Thoracic aorta (tissue), 2 donors: ENCODE data around the gene RIPK4. TPM values are rescaled to one million over a fixed set of nuclear protein-coding genes. Genes with fewer than 3 reads are reported as not detected.

ENCODE experiments used
- ATAC-seq: fragments of 150-250 bp; one replicate; pipeline ENCODE4 v1.8.0; 2017; ENCODE audit warnings: low read depth; ENCODE audit not compliant: insufficient number of reproducible peaks, low FRiP score
- DNase-seq: peaks from one replicate; pipeline ENCODE4 v3.0.0-alpha.2; 2020; ENCODE audit warnings: low spot score
- H3K27ac ChIP-seq, 2 donors: fragments of 200-600 bp; sonication (generic); 1 replicate in 1 of 2; 2 replicates in 1 of 2; pipeline ENCODE4 v1.5.1; 2016; ENCODE audit warnings: mild to moderate bottlenecking in 2 of 2, moderate library complexity in 2 of 2
- H3K27me3 ChIP-seq: fragments of 200-600 bp; sonication (generic); replicated peaks from 2 replicates; pipeline ENCODE4 v1.6.0; 2016; ENCODE audit warnings: mild to moderate bottlenecking; ENCODE audit not compliant: insufficient read depth
- H3K36me3 ChIP-seq: fragments of 200-600 bp; sonication (generic); one replicate; pipeline ENCODE4 v1.5.1; 2016
- H3K4me1 ChIP-seq, 2 donors: fragments of 200-600 bp; sonication (generic); 1 replicate in 1 of 2; 2 replicates in 1 of 2; pipeline versions ENCODE4 v1.5.1 to v1.6.0; 2016; ENCODE audit warnings: low read depth in 2 of 2, mild to moderate bottlenecking in 1 of 2; ENCODE audit not compliant: control insufficient read depth in 1 of 2
- H3K4me3 ChIP-seq: fragments of 200-600 bp; sonication (generic); 2 replicates; pipeline ENCODE4 v1.5.1; 2016; ENCODE audit warnings: mild to moderate bottlenecking
- H3K9me3 ChIP-seq: fragments of 200-600 bp; sonication (generic); 2 replicates; pipeline ENCODE4 v1.5.1; 2016
- total RNA-seq, 2 donors: library from RNA; depleted of rRNA; stranded (reverse); fragments of >200 nt; gene quantifications; one replicate each; pipeline versions ENCODE4 v1.1.0 to v1.2.3, GENCODE V29; 2016
- TF ChIP-seq, protein P1 (sequence below): fragments of 200-600 bp; sonication (generic); IDR thresholded peaks from one replicate; pipeline ENCODE4 v1.5.1; 2019; ENCODE audit warnings: antibody characterized with exemption

Gene RIPK4
- total RNA-seq, 2 donors from 2014 or later: 6.3 to 9.2 TPM

DNA sequence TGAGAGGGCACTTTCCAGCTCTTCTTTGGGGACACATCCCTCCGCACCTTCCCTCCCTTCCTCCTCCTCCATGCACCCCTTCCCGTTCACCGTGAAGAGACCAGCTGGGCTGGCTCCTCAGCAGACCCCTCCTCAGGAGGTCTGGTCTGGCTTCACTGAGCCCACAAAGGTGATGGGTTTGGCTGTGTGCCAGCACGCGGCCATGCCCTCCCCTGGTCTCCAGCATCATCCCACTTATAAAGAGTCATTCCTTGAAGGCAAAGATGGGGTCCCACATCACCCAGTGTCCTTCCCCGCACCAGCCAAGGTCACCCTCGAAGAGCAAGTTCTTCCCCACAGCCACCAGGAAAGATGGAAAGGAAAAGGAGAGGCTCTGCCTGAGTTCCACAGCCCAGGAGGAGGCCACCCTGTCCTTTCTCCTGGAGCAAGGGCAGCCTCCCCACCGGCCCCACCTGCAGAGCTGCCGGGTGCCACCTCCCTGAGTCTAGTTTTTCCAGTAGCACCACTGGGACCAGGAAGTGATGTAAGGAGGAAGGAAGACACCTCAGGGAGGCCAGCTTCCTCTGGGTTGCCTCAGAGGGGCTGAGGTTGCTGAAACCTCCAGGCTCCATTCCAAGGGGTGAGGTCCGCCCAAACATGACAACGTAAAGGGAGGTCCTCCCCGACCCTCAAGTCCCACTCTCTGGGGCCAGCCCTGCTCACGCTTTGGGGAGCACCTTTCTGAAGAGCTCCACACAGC, 32.7 kb downstream of the RIPK4 start:
- DNase-seq (no peak), ATAC-seq (no peak)
- TF ChIP-seq, protein P1, sequence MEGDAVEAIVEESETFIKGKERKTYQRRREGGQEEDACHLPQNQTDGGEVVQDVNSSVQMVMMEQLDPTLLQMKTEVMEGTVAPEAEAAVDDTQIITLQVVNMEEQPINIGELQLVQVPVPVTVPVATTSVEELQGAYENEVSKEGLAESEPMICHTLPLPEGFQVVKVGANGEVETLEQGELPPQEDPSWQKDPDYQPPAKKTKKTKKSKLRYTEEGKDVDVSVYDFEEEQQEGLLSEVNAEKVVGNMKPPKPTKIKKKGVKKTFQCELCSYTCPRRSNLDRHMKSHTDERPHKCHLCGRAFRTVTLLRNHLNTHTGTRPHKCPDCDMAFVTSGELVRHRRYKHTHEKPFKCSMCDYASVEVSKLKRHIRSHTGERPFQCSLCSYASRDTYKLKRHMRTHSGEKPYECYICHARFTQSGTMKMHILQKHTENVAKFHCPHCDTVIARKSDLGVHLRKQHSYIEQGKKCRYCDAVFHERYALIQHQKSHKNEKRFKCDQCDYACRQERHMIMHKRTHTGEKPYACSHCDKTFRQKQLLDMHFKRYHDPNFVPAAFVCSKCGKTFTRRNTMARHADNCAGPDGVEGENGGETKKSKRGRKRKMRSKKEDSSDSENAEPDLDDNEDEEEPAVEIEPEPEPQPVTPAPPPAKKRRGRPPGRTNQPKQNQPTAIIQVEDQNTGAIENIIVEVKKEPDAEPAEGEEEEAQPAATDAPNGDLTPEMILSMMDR: no peak

DNA sequence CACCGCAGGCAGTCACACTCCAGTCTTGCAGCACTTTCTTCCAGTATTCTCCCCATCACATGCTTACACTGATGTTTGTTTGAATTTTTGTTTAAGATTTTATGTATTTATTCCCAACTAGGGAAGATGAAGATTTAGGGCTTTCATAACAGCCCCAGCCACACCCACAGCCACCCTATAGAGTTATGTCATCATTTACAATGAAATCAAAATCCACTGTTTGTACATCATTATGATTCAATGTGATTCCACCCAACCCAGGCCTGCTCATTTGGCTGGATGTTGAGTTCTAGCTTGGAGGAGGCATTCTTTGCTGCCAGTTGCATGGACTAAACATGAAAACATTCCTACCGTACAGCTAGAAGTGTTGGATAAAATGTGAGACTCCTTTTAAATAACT, 35.8 kb downstream of the RIPK4 start:
- DNase-seq (no peak), ATAC-seq (no peak)
- Histone ChIP-seq H3K27ac (no peak overlapping the region), H3K9me3 (no peaks in the 10 kb centered on the region), H3K27me3 (no peaks in the 10 kb centered on the region), H3K4me3 (no peak overlapping the region), H3K36me3 (no peaks in the 10 kb centered on the region), H3K4me1 (peaks cover 17 to 24% of the 10 kb centered on the region in 2 donors)
- TF ChIP-seq, protein P1: no peak

More for the DNA sequence above, 32.7 kb downstream of the RIPK4 start:
- Histone ChIP-seq H3K4me1 (no peaks in the 10 kb centered on the region), H3K27ac (no peak overlapping the region), H3K9me3 (no peaks in the 10 kb centered on the region), H3K4me3 (no peak overlapping the region), H3K27me3 (no peaks in the 10 kb centered on the region), H3K36me3 (peaks cover 4% of the 10 kb centered on the region)

DNA sequence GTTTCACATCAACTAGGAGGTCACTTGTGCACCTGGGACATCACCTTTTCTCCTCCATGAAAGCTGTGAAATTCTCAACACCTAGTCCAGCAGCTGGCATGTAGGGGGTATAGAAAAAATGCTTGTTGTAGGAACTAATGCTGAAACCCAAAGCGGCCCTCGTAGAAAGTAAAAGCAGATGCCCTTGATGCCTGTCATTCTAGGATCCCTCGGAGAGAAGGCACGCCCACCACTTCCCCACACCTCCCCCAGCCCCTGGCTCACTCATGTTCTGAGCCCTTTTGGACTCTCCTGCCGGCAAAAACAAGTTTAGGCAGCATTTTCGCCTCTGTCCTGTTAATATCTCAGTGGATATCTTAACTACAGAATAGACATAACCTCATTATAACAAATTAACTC, 36.5 kb downstream of the RIPK4 start:
- TF ChIP-seq, protein P1: no peak
- DNase-seq (no peak), ATAC-seq (no peak)
- Histone ChIP-seq H3K27me3 (no peaks in the 10 kb centered on the region), H3K4me3 (no peak overlapping the region), H3K9me3 (no peaks in the 10 kb centered on the region), H3K27ac (no peak overlapping the region), H3K4me1 (peaks cover 17 to 24% of the 10 kb centered on the region in 2 donors), H3K36me3 (no peaks in the 10 kb centered on the region)

DNA sequence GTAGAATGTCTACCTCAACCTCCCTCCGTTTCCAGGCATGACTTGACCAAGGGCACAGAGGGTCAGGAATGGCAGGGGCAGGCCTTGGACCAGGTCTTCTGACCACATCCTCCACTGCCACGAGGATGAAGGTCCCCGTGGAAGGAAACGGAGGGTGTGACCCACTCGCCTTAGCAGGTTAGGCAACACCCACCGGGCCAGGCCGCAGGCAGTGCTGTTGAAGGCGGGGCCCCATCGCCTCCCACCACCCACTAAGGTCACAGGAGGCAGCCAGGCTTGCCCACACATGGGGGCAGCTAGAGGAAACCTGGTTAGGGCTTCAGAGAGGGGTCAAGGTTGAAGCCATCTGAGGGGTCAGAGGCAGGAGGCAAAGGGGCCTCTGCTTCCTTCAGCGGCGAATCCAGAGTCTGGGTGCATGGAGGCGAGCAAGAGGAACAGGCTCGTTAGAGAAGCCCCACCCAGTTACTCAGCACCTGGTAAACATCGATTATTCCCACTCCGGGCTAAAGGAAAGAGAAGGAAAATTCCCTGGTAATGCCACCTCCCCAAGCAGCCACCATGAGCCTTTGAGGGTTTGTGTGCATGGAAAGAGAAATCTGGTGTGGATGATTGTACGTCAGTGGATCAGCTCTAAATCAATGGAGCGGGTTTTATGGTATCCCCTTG, 37.0 kb downstream of the RIPK4 start:
- DNase-seq: no peak
- no peak for ATAC-seq
- H3K4me3 ChIP-seq: no peak overlapping the region
- H3K4me1 ChIP-seq: peaks cover 17 to 24% of the 10 kb centered on the region in 2 donors
- no peak overlapping the region for H3K27ac ChIP-seq
- H3K27me3 ChIP-seq: no peaks in the 10 kb centered on the region
- no peaks in the 10 kb centered on the region for H3K36me3 ChIP-seq
- no peaks in the 10 kb centered on the region for H3K9me3 ChIP-seq
- TF ChIP-seq, protein P1: no peak
